ENCODE results near the gene PLEKHF1. TPM values are rescaled to one million over a fixed set of nuclear protein-coding genes. Genes with fewer than 3 reads are reported as not detected.
A peak's percentile ranks its signal among the peaks of the same experiment; 100 is the strongest.

The PLEKHF1 gene
- total and polyA plus RNA-seq, 7 donors = 5.1 to 119 (median 60.2) TPM

DNA sequence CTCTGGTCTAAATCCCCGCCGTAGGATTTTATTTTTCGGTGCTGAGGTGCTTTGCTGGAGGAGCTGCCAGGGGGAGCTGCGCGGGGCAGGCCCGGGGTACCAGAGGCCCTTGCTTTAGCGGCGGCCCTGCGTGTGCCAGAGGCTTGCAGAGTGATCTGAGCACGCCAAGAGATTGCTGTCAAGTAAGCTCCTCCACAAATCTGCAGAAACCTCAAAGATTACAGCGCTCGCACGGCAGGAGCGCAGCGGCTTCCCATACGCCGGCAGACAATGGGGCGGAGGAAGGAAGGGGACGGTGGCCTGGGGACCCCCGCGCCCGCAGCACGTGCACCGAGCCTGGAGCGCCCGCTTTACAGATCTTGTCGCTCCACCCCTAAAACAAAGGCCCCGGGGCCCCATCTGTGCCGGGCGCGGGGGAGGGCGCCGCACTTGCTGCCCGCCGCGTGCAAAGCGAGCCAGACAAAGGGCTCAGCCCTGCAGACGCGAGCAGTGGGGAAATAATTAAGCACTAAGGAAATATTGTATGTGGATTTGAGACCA lies 58.9 kb downstream of the PLEKHF1 start:
- 3 to 6% (median 4%) methylated on average over 31 to 39 of the region's 39 CpGs for WGBS, 3 donors
- Histone ChIP-seq H3K27me3 (ENCODE audit: insufficient read depth in 3 of 3, low read length in 2 of 3) (peaks cover 0 to 7% (median 2%) of the 10 kb centered on the region in 3 donors), H3K4me3 (peak overlapping the region; percentile 57), H3K4me1 (peaks cover 4% of the 10 kb centered on the region), H3K27ac (no peak overlapping the region), H3K36me3 (ENCODE audit: insufficient read depth in 1 of 2, low read depth in 1 of 2) (no peaks in the 10 kb centered on the region), H3K9me3 (no peaks in the 10 kb centered on the region)
- peak in 1 of 4 donors; percentile 36 for ATAC-seq
- intact Hi-C loops (cut with DNase I) = no loop called here
- TF ChIP-seq, protein P1, sequence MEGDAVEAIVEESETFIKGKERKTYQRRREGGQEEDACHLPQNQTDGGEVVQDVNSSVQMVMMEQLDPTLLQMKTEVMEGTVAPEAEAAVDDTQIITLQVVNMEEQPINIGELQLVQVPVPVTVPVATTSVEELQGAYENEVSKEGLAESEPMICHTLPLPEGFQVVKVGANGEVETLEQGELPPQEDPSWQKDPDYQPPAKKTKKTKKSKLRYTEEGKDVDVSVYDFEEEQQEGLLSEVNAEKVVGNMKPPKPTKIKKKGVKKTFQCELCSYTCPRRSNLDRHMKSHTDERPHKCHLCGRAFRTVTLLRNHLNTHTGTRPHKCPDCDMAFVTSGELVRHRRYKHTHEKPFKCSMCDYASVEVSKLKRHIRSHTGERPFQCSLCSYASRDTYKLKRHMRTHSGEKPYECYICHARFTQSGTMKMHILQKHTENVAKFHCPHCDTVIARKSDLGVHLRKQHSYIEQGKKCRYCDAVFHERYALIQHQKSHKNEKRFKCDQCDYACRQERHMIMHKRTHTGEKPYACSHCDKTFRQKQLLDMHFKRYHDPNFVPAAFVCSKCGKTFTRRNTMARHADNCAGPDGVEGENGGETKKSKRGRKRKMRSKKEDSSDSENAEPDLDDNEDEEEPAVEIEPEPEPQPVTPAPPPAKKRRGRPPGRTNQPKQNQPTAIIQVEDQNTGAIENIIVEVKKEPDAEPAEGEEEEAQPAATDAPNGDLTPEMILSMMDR (IDR thresholded peaks at IDR 0.05) = no peak
- DNase-seq = no peak

DNA sequence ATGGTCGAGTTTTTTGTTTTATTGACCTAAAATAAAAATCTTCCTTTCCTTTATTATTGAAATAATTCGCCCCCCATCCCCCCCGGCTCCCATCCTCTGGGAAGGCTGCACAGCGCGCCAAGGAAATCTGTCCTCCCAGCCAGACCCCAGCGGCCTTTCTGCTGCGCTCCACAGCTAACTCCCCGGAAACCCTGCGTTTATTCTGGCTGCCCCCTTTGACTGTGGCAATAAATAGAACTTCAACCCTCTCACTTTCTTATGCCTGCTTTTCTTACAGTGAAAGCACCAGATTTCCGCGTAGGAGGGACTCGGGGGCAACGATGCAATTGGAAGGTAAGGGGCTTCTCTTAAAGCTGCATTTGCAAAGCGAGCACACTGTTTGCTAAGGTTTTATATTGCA lies 59.5 kb downstream of the PLEKHF1 start:
- no peaks in the 10 kb centered on the region for H3K36me3 ChIP-seq (ENCODE audit: insufficient read depth in 1 of 2, low read depth in 1 of 2)
- 46 to 52% (median 49%) methylated on average over 14 of the region's 14 CpGs for WGBS, 3 donors
- no peaks in the 10 kb centered on the region for H3K9me3 ChIP-seq
- peak overlapping the region; percentile 57 for H3K4me3 ChIP-seq
- TF ChIP-seq, protein P1 (IDR thresholded peaks at IDR 0.05) = no peak
- DNase-seq (no peak), ATAC-seq (no peak)
- peaks cover 0 to 7% (median 2%) of the 10 kb centered on the region in 3 donors for H3K27me3 ChIP-seq (ENCODE audit: insufficient read depth in 3 of 3, low read length in 2 of 3)
- H3K27ac ChIP-seq = no peak overlapping the region
- intact Hi-C loops (cut with DNase I) = no loop called here
- H3K4me1 ChIP-seq = peaks cover 4% of the 10 kb centered on the region

Other genes with a start within 250 kb of the PLEKHF1 start
- gene VSTM2B, start 139.5 kb upstream of the PLEKHF1 start, total RNA-seq = not detected
- not detected for gene VSTM2B, start 139.5 kb upstream of the PLEKHF1 start, polyA plus RNA-seq
- 10 to 100 TPM; 45.3 to 70.3 (median 47.9) TPM for gene POP4, start 59.2 kb upstream of the PLEKHF1 start, total RNA-seq
- 100 to 1,000 TPM in 1 of 3 donors, 10 to 100 TPM in 2; 63.9 to 144 (median 97.3) TPM for gene POP4, start 59.2 kb upstream of the PLEKHF1 start, polyA plus RNA-seq
- gene C19orf12, start 49.8 kb downstream of the PLEKHF1 start, total RNA-seq = 10 to 100 TPM; 37.5 to 93.3 (median 55.6) TPM
- 100 to 1,000 TPM in 1 of 3 donors, 10 to 100 TPM in 2; 46.8 to 142 (median 68.4) TPM for gene C19orf12, start 49.8 kb downstream of the PLEKHF1 start, polyA plus RNA-seq
- 1 to 10 TPM in 3 of 4 donors, under 1 TPM in 1; 0.97 to 2.3 (median 2.1) TPM for gene CCNE1, start 146.5 kb downstream of the PLEKHF1 start, total RNA-seq
- 1 to 10 TPM; 1.9 to 6.7 (median 2.0) TPM for gene CCNE1, start 146.5 kb downstream of the PLEKHF1 start, polyA plus RNA-seq